ENCODE measurements around the gene NFYC.

Gene NFYC

DNA sequence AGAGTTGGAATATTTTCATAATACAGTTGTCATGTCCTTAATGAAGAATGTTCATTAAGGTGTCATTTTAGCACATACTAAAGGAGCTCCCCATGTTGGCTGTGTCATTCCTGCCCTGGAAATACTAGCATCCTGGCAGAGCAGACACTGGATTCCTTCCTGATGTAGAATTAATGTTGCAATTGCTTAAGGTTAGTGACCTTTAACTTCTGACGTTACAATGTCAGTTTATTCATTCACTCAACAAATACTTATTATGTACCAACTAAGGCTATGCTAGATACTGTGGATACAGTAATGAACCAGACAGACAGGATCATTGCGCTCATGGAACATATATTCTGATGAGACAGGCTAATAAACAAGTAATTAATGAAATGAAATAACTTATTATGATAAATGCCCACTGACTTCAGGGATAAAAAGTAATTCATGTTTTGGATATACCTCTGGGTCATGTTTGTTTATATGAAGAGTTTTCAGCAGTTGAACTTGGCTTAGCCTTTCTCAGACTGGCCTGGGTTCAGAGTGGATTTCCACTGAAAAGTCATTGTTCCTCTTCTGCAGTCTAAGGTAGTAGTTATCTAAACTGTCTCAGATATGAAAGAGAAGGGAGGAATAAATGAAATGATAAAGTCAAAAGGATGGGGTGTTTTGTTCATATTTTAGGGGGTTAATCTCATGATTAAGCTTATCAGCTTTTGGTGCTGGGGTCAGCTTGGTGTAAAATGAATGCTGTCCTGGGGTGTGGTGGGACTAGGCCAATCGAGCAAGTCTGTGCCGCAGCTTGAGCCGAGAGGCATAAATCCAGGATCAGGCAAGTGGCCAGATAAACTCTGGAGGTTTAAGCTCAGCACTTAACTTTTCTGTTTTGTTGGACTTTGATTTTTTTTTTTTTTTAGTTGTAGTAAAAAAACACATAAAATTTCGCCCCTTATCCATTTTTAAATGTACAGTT is 48.8 kb downstream of the NFYC start:
- DNase-seq, result no peak

DNA sequence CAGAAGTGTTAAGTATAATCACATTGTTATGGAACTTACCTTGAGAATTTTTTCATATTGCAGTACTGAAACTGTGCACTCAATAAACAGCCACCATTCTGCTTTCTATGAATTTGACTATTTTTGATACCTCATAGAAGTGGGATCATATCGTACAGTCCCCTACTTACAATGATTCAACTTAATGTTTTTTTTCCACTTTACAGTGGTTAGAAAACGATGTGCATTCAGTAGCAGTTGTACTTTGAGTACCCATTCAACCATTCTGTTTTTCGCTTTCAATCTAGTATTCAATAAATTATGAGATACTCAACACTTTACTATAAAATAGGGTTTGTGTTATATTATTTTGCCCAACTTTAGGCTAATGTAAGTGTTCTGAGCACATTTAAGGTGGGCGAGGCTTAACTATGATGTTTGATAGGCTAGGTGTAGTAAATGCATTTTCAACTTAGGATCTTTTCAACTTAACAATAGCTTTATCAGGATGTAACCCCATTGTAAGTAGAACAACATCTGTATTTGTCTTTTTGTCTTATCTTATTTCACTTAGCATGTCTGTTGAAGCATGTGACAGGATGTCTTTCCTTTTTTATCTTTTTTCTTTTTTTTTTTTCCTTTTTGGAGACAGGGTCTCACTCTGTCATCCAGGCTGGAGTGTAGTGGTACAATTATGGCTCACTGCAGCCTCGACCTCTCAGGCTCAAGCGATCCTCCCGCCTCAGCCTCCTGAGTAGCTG is 49.7 kb downstream of the NFYC start:
- no peak for DNase-seq

DNA sequence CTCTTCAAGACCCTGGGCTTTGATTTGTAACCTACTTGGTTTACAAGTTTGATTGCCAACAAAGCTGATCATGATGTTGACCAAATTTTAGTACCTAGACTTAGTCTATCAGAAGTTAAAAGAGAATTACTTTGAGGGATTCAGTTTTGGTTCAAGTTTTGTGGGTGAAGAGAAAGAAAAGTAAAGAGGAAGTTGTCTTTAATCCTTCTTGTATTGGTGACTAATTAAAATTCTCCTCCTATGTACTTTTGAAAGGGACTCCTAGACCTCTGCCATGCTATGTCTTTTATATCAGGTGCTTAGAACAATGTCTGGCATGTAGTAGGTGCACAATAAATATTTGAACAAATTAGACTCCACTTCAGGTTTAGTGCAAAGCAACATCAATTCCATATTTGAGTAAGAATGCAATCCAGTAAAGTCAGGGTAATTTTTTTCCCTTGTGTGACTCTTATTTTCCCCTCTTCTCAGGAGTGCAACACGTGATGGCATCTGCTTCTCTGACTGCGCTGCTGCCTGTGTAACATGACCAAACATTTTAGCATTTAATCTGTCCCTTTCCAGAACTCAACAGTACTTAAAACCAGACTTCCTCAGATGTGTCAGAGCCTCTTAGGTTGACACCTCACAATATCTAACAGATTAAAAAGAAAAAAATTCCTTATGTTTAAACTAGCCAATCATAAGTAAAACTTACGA is 51.0 kb downstream of the NFYC start:
- DNase-seq, result peak; percentile 6

DNA sequence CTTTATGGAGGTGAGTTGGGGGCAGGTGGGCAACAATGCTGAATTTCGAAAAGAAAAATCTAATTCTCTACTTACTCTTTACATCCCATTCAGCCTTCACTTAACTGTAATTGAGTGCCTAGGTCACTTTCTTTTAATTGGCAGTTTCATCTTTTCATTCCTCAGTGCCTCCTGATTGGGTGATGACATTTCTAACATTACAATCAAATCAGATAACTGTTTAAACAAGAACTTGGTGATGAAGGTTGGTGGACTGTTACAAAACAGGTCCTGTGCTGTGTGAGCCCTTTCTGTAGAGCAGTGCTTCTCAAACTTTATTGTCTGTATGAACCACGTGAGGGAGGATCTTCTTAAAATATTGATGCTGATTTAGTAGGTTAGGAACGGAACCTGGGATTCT is 51.9 kb downstream of the NFYC start:
- no peak for DNase-seq

DNA sequence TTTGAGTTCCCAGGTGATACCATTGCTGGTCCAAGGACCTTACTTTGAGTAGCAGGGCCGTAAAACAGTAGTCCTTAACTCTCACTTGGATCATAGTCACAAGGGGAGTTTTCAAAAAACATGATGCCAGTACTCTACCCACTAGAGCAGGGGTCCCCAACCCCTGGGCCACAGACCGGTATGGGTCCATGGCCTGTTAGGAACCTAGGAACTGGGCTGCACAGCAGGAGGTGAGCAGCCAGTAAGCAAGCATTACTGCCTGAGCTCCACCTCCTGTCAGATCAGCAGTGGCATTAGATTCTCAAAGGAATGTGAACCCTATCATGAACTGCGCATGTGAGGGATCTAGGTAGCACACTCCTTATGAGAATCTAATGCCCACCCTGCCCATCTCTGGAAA is 52.4 kb downstream of the NFYC start:
- no peak for DNase-seq

DNA sequence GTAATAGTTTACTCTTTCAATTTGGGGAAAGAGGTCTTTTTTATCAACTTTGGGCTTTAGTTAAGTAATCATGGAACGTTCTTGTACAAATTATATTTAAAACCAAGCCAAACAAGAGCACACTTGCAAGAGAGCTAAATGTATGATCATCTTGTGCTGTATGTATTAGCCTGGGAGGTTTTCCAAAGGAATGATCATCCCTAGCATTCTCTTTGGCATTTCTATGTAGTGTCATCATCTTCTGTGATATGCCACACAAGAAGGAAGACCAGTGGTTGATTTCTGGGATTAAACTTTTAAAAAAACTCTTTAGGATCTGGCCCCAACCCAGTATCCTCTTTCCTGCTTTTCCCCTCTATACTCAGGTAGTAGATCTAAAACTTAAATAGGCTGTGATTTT is 53.7 kb downstream of the NFYC start:
- DNase-seq, result no peak

DNA sequence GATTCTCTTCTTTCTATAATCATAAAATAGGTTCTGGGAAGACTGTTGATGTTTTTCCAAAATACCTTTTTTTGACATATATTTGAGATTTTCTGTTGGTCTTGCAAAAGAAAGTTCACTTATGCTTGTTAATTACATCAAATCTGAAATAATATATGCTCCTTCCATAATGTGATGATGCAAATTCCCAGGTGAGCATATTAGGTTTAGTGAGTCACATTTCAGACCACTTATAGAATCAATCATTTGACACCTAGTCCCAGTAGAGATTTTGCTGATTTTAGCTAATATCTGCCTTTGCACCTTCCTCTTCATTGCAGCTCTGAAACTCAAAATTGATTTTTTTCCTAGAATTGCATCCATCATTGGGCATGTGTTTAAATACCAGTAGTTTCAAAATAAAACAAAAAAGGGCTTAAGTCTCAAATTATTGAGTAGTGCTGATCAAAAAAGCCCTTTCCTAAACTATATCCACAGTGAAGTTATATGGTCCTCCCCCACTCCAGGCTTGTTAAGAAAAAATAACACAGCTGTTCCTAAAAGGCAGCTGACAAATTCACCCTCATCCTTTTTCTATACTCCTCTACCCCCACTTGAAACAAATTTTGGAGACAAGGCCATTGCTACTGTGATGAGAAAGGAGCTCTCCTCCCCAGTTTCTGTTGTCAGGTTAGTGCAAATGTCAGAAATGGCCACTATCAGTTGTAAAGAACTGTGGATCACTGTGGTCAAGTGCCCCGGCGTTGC is 55.0 kb downstream of the NFYC start:
- DNase-seq, result no peak

DNA sequence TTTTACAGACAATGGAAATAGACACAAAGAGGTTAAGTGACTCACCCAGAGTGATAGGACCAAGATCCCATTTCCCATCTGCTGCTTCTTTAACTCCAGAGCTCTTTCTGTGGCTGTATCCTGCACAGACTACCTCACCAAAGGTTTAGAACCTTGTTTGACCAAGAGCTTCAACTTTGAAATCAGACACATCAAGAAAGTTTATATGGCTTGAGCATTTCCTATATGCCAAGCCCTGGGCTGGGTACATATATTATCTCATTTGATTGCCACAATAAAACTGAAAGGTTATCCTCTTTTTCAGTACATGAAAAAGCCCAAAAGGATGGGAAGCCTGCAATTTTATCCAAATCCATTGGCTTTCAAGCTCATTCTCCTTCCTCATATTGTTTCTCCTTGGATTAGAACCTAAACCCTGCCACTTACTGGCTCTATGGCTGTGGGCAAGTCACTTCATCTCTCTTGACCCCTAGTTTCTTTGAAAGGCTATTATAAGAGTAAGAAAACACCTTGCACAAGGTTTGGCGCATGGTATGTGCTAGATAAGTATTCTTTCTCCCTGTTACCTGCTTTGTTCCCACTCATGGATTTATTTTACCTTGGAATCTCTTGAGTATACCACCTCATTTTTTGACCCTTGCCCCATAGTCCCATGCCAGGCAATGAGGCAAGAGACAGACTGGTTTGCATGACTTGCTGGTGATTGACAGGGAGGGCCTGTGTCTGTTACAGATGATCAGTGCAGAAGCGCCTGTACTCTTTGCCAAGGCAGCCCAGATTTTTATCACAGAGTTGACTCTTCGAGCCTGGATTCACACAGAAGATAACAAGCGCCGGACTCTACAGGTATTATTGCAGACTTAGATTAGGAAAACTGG is 57.6 kb downstream of the NFYC start:
- no peak for DNase-seq

DNA sequence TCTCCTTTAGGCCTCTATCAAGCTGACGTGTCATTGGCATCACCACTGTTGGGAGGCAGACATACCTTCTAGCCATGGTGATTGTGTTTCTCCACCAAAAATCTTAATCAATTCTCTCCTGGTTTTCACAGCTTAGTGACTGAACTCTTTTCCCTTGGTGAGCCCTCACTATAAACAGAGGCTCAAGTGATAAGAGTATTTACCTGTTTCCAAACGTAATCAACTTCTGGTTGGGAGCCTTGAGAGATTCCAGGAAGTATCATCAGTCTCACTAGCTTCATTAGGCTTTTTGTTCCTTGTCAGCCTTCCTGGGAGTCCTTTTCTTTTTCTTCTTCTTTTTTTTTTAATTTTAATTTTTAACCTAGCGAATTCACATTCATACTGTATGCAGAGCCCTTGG is 58.3 kb downstream of the NFYC start:
- no peak for DNase-seq

DNA sequence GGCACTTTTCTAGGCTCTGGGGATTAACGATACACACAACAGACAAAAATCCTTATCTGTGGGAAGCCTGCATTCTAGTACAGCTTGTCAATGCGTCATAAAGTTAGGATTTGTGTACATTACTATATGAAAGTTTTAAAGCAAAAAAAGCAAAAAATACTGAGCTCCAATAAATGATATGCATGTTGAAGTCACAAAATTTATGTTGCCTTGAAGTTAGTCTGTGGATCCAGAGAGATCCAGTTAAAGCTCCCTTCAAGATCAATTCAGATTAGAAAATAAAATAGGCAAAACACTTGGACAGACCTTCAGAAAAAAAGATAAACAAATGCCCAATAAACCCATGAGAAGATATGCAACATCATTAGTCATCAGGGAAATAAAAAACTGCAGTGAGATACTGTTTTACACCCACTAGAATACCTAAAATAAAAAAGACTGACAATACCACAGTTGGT is 59.0 kb downstream of the NFYC start:
- peak; percentile 19 for DNase-seq

DNA sequence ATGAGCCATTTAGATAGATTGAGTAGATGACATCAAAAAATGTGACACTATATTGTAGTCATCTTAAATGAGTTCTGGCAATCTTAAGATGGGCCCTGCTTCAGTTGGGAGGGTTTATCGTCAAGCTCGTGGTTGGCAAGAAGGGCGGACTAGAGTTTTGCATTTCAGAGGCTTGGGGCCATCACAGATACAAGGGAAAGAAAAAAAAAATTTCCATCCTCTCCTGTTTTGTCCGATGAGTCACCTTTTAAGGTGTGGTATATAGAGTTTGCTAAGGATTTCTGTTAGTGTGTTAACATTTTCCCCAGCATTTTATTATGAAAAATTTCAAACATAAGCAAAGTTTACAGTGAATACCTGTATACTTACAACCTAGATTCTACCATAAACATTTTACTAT is 60.3 kb downstream of the NFYC start:
- DNase-seq, result no peak

DNA sequence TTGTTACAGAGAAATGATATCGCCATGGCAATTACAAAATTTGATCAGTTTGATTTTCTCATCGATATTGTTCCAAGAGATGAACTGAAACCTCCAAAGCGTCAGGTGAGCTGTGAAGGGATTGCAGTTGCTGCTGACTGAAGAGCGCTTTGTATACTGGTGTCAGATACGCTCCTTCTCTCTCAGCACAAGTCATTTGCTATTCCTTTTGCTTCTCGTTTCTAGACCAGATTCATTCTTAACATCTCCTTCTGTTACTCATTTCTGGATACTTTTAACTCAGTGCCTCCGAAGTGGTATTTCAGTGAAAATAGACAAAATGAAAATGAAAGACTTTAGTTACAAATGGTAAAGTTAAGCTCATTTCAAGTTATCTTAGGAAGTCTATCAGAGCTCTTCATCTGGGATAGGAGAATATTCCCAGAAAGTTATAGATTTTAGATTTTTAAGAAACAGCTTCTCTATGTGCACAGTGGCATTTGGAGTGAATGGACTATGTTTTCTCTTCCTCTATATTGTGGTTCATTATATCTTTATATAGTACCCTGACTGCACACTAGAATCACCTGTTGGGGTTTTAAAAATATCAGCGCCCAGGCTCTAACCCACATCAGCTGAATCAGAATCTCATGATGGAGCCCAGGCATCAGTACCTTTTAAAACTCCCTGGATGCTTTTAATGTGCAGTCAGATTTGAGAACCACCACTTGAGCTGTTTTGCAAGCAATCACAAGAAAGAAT is 61.8 kb downstream of the NFYC start:
- no peak for DNase-seq

DNA sequence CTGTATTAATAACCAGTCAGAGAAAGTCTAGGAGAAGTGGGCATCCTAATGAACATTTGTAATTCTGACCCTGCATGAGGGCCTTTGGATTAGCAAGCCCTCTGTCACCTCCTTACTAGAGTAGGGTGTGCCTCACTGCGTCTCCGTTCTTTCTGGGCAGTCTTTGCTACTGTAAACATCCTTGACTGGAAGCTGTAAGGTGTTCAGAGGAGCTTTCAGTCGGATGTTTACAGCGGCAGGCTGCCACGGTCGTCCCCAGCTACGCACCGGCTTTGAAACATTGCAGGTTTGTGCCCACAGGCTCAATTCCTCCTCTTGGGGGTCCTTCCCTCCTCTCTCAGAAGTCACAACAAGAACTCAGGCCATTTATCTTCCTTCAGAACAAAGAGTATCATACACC is 62.7 kb downstream of the NFYC start:
- no peak for DNase-seq

DNA sequence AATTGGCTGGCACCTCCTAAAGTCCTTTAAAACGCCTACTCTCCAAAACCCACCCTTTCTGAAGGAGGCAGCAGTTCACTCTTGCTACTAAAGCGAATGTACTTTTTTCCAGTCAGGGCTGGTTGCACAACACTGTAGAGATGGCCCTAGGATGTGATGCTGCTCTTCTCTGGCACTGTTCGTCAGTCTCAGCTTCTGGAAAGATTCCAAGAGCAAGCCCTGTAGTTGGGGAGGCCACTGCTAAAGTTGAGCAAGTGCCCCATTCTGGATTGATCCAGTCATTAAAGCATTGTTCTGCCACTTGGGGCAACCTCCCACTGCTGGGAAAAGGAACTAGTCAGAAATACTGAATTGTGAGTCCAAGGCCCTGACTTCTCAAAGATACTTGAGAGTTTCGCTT is 63.6 kb downstream of the NFYC start:
- peak; percentile 24 for DNase-seq

DNA sequence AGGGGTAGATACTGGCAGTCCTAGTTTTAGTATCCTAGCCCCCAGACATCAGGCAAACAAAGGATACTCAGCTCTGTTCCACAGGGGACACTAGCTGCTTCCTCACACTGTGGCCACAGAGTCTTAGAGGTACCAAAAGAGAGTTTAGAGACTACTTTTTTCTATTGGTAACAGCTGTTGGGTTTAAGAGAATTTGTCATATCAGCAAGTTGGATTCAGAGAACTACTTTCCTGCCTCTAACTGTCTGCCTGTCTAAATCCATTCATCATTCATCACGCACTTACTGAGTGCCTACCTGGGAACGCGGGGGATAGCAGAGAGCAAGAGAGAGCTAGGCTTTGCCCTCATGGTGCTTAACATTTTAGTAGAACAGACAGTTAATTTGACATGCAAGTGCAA is 65.0 kb downstream of the NFYC start:
- no peak for DNase-seq

DNA sequence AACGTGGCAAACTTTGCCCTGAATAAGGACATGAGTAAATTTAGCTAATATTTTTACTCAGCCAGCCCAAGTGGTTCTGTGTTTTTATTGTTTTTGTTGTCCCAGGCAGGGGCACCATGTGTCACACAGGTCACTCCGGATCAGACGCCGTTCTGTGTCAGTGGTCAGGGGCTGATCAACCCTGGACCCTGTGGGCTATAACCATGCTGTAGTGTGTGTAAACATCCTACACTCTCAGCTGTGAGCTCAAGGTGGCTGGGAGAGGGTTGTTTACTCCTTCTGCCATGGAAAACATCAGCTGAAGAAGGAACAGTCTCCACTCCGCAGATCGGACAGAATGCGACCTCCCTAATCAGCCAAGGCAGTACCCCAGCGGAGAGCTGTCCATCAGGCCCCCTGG is 65.6 kb downstream of the NFYC start:
- no peak for DNase-seq

DNA sequence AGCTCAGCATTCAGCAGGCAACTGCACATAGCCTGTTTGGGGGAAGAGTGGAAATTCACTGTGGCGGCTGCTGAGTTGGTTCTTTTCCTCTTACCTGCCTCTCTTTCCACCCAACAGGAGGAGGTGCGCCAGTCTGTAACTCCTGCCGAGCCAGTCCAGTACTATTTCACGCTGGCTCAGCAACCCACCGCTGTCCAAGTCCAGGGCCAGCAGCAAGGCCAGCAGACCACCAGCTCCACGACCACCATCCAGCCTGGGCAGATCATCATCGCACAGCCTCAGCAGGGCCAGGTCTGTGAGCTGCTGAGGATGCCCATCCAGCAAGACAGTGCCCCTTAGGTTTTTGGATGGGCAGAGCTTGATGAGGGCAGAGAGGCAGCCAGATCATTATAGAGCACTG is 66.5 kb downstream of the NFYC start:
- no peak for DNase-seq

DNA sequence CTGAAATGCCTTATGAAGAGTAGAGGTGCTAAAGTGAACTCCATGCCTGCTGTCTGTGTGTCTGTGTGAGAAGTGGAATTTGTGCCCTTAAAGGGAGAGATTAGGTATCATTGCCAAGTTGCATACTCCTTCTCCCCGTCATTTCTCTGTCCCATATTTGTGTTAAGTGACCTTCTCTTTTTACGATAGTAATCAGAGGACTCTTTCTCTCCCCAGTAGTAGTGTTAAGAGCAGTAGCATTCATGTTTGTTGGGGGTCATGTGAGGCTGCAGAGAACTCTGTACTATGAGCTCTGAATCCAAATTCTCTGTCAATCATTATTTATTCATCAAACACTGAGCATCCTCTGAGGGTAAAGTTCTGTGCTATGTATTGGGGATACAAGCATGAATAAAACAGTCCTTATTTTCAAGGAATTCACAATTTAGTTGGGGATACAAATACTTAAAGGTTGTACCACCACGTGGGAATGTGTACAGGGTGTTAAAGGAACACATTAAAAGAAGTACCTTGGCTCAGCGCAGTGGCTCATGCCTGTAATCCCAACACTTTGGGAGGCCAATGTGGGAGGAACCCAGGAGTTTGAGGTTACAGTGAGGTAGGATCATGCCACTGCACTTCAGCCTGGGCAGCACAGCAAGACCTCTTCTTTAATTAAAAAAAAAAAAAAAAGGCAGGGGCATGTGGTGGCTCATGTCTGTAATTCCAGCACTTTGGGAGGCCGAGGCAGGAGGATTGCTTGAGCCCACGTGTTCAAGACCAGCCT is 67.3 kb downstream of the NFYC start:
- no peak for DNase-seq

DNA sequence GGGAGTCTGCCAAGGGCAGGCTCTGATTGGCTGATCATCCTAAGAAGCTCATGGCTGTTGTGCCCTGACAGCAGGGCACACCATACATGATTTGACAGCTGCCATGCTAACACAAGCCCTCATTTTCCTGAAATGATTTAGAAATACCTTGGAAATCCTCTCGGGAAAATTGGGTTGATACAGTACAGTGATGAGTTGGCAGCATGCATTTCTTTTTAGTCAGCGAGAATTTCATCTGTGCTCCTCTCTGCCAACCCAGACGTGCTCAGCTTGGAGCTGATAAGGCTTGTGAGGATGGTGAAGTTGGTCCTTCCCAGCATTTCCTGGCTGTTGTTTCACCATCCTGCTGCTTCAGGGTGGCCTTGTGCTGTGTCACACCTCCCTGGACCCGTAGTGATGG is 69.5 kb downstream of the NFYC start:
- no peak for DNase-seq
